Adipocyte (in vitro differentiated cells): ENCODE measurements around the gene ADCK1.
"Not testable (repeated sequence)": the region's sequence is repeated elsewhere in the genome, so short reads cannot be mapped to it uniquely, and the experiment has no call there.

ENCODE experiments used
- DNase-seq: peaks from one replicate; pipeline ENCODE4 v3.0.0-alpha.2; 2015; ENCODE audit warnings: low read depth
- H3K27me3 ChIP-seq: replicated peaks from 2 replicates; pipeline ENCODE4 v1.7.0; 2013; ENCODE audit warnings: mild to moderate bottlenecking, low read length, moderate library complexity; ENCODE audit not compliant: control insufficient read depth, insufficient read depth
- H3K36me3 ChIP-seq: 2 replicates; pipeline ENCODE4 v1.7.0; 2013; ENCODE audit warnings: low read length, mild to moderate bottlenecking, moderate library complexity; ENCODE audit not compliant: control insufficient read depth, insufficient read depth, severe bottlenecking
- H3K4me1 ChIP-seq: 2 replicates; pipeline ENCODE4 v1.7.0; 2013; ENCODE audit warnings: mild to moderate bottlenecking, low read length, moderate library complexity; ENCODE audit not compliant: control insufficient read depth, insufficient read depth
- H3K4me3 ChIP-seq: 2 replicates; pipeline ENCODE4 v1.7.0; 2013; ENCODE audit warnings: mild to moderate bottlenecking, low read length, moderate library complexity
- H3K9ac ChIP-seq: 2 replicates; pipeline ENCODE4 v1.7.0; 2013; ENCODE audit warnings: mild to moderate bottlenecking, low read length, moderate library complexity
- H3K9me3 ChIP-seq: 2 replicates; pipeline ENCODE4 v1.7.0; 2013; ENCODE audit warnings: mild to moderate bottlenecking, low read length, moderate library complexity; ENCODE audit not compliant: control insufficient read depth

ADCK1 gene

DNA sequence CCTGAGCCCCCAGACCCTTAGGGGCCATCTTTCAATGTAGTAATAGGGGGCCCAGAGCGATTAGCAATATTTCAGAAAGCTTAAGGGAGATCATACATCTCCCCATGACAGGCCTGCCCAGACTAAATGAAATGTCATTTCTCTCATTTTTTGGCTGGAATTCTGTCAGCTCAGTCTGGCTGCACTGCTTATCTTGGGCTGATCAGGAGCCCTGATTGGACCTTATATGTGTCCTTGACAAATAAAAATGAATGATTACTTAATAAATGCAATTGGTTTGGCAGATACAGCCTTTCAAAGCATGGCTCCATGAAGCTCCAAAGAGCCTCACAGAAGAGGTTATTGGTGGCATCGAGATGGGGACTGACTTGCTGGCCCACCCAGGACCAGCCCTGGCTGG is 121.9 kb downstream of the ADCK1 start:
- no peak for DNase-seq
- Histone ChIP-seq H3K4me1 (no peaks in the 10 kb centered on the region), H3K9ac (no peak overlapping the region)

GRCh38 chr14:77923131-77923936 is 123.4 kb downstream of the ADCK1 start:
- no peak overlapping the region for H3K9ac ChIP-seq
- H3K36me3 ChIP-seq = no peaks in the 10 kb centered on the region
- no peaks in the 10 kb centered on the region for H3K9me3 ChIP-seq
- DNase-seq = no peak
- no peaks in the 10 kb centered on the region for H3K4me1 ChIP-seq
- H3K27me3 ChIP-seq = no peaks in the 10 kb centered on the region
- H3K4me3 ChIP-seq = no peak overlapping the region

More for the DNA sequence above, 121.9 kb downstream of the ADCK1 start:
- Histone ChIP-seq H3K36me3 (no peaks in the 10 kb centered on the region), H3K4me3 (no peak overlapping the region), H3K9me3 (no peaks in the 10 kb centered on the region), H3K27me3 (no peaks in the 10 kb centered on the region)

GRCh38 chr14:77924141-77924948 is 124.4 kb downstream of the ADCK1 start:
- H3K27me3 ChIP-seq = no peaks in the 10 kb centered on the region
- no peaks in the 10 kb centered on the region for H3K9me3 ChIP-seq
- no peak for DNase-seq
- no peak overlapping the region for H3K4me3 ChIP-seq
- no peaks in the 10 kb centered on the region for H3K36me3 ChIP-seq
- H3K4me1 ChIP-seq = no peaks in the 10 kb centered on the region
- H3K9ac ChIP-seq = no peak overlapping the region

- no peak overlapping the region for H3K4me3 ChIP-seq
- no peaks in the 10 kb centered on the region for H3K36me3 ChIP-seq
- H3K27me3 ChIP-seq = no peaks in the 10 kb centered on the region
- H3K4me1 ChIP-seq = no peaks in the 10 kb centered on the region
- no peak for DNase-seq
- no peak overlapping the region for H3K9ac ChIP-seq
- no peaks in the 10 kb centered on the region for H3K9me3 ChIP-seq
Observed at GRCh38 chr14:77926942-77927341, 127.0 kb downstream of the ADCK1 start.

GRCh38 chr14:77931441-77931840 is 131.5 kb downstream of the ADCK1 start:
- Histone ChIP-seq H3K9ac (no peak overlapping the region), H3K9me3 (no peaks in the 10 kb centered on the region), H3K4me1 (no peaks in the 10 kb centered on the region), H3K36me3 (peaks cover 34% of the 10 kb centered on the region), H3K4me3 (no peak overlapping the region), H3K27me3 (no peaks in the 10 kb centered on the region)
- no peak for DNase-seq

GRCh38 chr14:77936138-77936639 is 136.3 kb downstream of the ADCK1 start:
- Histone ChIP-seq H3K9me3 (peaks cover 8% of the 10 kb centered on the region), H3K36me3 (peaks cover 34% of the 10 kb centered on the region), H3K27me3 (no peaks in the 10 kb centered on the region), H3K4me3 (no peak overlapping the region), H3K9ac (no peak overlapping the region), H3K4me1 (no peaks in the 10 kb centered on the region)
- no peak for DNase-seq

DNA sequence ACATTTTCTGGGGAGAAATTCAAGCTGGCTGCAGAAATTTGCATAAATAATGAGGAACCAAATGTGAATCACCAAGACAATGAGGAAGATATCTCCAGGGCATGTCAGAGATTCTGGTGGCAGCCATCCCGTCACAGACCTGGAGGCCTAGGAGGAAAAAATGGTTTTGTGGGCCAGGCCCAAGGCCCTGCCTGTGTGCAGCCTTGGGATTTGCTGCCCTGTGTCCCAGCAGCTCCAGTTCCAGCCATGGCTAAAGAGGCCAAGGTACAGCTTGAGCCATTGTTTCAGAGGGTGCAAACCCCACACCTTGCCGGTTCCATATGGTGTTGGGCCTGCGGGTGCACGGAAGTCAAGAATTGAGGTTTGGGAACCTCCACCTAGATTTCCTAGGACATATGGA is 147.5 kb downstream of the ADCK1 start:
- peaks cover 23% of the 10 kb centered on the region for H3K9me3 ChIP-seq
- no peak for DNase-seq
- no peaks in the 10 kb centered on the region for H3K27me3 ChIP-seq
- H3K36me3 ChIP-seq = no peaks in the 10 kb centered on the region
- no peaks in the 10 kb centered on the region for H3K4me1 ChIP-seq
- no peak overlapping the region for H3K9ac ChIP-seq
- H3K4me3 ChIP-seq = no peak overlapping the region

- Histone ChIP-seq H3K36me3 (no peaks in the 10 kb centered on the region), H3K4me1 (no peaks in the 10 kb centered on the region), H3K27me3 (no peaks in the 10 kb centered on the region), H3K9me3 (peaks cover 15% of the 10 kb centered on the region), H3K4me3 (no peak overlapping the region), H3K9ac (no peak overlapping the region)
- peak; percentile 2 for DNase-seq
Observed at GRCh38 chr14:77950371-77951063, 150.6 kb downstream of the ADCK1 start.

DNA sequence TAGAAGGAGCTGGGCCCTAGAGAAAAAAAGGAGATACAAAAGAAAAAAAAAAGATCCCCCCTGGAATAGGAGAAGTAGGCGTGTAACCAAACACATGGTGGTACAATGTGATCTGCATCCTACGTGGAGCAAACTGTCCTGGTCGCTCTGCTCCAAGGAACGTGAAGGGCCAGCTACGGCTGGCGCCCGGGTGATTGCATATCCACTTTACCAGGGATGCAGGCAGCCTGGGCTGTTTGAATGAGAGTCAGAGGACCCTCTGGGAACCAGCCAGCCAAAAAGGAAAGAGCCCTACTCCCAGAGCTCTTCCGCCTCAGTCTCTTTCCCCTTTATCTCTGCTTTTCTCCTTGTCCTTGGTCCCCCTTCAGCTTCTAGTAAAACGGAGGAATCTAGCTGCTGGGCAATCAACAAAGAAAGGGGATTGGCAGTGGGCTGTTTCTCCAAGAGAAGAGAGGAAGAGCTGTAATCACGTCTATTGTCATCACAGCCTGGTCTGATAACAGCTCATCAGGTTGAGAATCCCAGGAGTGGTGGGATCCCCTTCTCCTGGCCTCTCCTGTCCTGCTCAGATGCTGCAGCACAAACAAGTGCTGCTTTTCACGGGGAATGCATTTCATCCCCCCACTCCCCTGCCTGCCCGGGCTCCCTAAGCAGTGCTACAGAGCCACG is 156.0 kb downstream of the ADCK1 start:
- Histone ChIP-seq H3K4me3 (no peak overlapping the region), H3K9me3 (no peaks in the 10 kb centered on the region), H3K27me3 (peaks cover 16% of the 10 kb centered on the region), H3K36me3 (no peaks in the 10 kb centered on the region), H3K4me1 (no peaks in the 10 kb centered on the region), H3K9ac (no peak overlapping the region)
- DNase-seq = no peak

DNA sequence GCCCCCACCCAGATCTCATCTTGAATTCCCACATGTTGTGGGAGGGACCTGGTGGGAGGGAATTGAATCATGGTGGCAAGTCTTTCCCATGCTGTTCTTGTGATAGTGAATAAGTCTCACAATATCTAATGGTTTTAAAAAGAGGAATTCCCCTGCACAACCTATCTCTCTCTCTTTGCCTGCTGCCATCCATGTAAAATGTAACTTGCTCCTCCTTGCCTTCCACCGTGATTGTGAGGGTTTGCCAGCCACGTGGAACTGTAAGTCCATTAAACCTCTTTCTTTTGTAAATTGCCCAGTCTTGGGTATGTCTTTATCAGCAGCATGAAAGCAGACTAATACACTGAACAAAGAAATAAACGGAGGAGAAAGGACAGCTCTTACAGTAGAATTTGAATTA is 159.8 kb downstream of the ADCK1 start:
- H3K4me1 ChIP-seq, H3K9ac ChIP-seq, DNase-seq, H3K4me3 ChIP-seq, H3K9me3 ChIP-seq, H3K36me3 ChIP-seq: not testable (repeated sequence)
- H3K27me3 ChIP-seq = peaks cover 16% of the 10 kb centered on the region
